Measurements from ENCODE around the gene PRKCE.

The PRKCE gene

GRCh38 chr2:46032161-46032813 lies 380.8 kb downstream of the PRKCE start:
- DNase-seq, result no peak

- no peak for DNase-seq
Measured at GRCh38 chr2:46032996-46033395, 381.5 kb downstream of the PRKCE start.

GRCh38 chr2:46034535-46034934 lies 383.1 kb downstream of the PRKCE start:
- DNase-seq, result no peak

DNA sequence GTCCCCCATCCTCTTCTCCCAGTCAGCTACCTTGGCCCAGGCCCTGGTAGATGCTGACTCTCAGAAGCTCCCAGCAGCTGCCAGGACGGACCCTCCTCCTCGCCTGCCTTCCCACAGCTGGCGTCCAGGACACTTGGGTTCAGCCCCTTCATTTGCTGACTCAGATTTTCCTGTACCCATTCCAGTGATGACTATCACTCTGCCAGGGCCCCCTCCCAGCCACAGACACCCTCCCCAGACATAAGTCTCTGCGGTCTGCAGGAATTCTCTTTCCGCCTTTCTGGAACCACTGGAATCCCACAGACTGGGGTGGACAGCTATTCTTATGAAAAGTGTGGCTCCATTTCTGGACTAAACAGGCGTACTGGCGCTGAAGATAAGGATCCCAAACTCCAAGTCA lies 385.5 kb downstream of the PRKCE start:
- DNase-seq, result no peak

DNA sequence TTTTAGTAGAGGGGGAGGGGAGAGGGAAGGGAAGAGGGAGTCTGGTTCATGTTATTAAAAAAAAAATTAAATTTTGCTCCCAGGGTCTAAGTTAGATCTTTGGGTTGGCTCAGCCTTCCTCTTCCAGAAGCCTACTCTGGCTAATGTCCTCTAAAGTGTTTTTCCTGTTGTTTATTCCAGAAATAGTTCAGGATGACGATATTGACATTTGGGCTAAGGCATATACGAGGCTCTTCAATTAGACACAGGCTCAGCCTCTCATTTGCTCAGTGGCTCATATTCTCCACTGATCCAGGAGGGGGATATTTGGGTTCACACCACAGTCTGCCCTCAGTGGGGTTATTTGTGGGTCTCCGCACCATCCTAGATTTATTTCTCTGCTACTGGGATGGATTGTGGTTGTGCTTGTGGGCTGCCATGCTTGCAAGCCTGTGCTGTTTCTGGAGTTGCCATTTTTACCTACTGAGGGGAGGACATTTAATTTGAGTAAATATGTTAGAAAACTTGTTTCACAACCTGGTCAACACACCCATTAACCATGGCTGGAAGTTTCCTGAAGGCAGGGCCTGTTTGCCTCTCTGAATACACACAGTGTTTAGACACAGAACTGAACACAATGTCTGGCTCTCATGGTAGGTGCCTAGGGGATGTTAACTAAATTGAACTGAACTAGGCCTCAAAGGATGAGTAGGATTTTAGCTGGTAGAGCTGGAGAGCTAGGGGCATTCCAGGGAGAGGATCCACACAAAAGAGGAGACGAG lies 388.2 kb downstream of the PRKCE start:
- no peak for DNase-seq

- DNase-seq, result no peak
Measured at GRCh38 chr2:46040563-46041155, 389.2 kb downstream of the PRKCE start.

GRCh38 chr2:46041434-46041833 lies 390.0 kb downstream of the PRKCE start:
- DNase-seq, result no peak

DNA sequence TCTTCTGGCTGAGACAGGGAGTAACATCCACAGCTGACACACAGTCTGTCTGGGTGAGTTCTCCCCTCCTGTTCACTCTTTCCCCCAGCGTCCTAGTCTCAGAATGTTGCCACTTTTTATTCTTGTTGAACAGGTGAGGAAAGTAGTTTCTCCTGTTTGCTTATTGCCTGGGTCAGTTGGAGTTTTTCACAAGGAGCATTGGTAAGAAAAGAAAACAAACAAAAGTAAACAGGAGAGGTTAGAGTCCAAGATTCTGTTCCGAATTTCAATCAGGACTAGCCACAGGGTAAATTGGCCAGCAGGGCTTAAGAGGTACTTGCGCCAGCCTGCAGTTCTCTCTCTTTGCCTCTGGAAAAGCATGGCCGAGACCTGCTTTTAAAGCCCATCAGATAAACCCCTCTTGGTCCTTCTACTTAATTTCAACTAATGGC lies 390.7 kb downstream of the PRKCE start:
- no peak for DNase-seq

- no peak for DNase-seq
Measured at GRCh38 chr2:46042711-46043110, 391.2 kb downstream of the PRKCE start.

GRCh38 chr2:46045888-46046287 lies 394.4 kb downstream of the PRKCE start:
- no peak for DNase-seq

- no peak for DNase-seq
Measured at GRCh38 chr2:46047290-46047689, 395.8 kb downstream of the PRKCE start.

GRCh38 chr2:46048693-46049092 lies 397.2 kb downstream of the PRKCE start:
- no peak for DNase-seq

- DNase-seq, result no peak
Measured at GRCh38 chr2:46050027-46050426, 398.6 kb downstream of the PRKCE start.

DNA sequence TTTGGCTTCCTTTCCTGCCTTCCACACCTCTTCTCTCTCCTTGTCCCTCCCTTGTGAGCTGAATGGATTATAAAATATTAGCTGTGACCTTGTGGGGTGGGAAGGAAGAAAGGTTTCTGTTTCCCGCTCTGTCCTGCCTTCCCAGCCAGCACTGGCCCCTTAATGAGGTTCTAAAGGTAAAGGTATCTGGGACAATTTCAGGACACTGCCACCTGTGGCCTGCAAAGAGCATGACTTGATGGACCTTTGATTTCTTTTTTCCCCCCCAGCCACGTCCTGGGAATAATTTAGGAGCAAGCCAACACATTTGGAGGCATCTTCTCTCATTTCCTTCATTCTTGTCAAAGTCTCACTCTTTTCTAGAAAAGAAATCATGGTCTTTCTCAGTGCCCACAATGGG lies 399.0 kb downstream of the PRKCE start:
- DNase-seq, result no peak

GRCh38 chr2:46051085-46051484 lies 399.6 kb downstream of the PRKCE start:
- no peak for DNase-seq

DNA sequence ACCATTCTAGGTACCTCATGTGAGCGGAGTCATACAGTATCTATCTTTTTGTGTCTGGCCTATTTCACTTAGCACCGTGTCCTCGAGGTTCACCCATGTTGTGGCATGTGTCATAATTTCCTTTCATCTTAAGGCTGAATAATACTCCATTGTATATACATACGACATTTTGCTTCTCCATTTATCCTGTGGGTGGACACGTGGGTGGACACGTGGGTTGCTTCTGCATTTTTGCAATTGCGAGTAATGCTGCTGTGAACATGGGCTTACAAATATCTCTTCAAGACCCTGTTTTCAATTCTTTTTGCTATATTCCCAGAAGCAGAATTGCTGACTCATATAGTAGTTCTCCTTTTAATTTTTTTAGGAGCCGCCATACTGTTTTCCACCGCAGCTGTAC lies 402.1 kb downstream of the PRKCE start:
- DNase-seq, result no peak

GRCh38 chr2:46056541-46056940 lies 405.1 kb downstream of the PRKCE start:
- DNase-seq, result no peak

- DNase-seq, result no peak
Measured at GRCh38 chr2:46058140-46058539, 406.7 kb downstream of the PRKCE start.

- DNase-seq, result no peak
Measured at GRCh38 chr2:46062637-46063412, 411.4 kb downstream of the PRKCE start.

DNA sequence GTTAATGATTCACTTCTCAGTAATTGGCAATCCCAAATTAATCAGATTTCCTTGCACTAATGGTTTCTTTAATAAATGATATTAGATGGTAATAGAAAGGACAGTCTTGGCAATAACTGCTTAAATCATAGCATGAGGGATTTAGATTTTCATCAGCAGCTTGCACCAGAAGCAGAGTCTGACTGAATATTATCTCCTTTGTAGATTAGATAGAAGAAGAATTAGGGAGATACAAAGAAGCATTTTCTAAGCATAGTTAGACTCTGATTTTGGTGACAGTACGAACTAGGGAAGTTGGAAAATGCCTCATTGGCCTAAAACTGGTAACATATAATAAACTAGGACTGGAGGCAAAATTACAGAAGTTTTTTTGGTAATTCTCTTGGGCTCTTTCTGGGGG lies 412.9 kb downstream of the PRKCE start:
- DNase-seq, result no peak

DNA sequence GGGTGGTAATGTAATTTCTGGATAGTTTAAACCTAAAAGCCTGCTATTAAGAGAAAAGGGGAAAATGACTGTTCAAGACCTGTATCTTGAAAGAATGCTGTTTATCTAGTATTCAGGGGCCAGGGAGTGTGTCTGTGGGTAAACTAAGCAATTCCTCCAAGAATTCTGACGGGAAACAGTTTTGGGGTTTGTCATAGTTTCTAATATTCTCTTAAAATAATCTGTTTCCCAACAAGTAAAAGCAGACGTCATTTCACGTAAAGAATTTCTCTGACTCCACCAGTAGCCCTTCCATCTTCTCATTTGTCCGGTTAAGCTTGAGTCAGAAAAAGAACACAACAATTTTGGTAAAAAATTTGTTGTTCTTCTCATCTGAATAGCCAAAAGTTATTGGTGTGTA lies 413.7 kb downstream of the PRKCE start:
- DNase-seq, result no peak

- no peak for DNase-seq
Measured at GRCh38 chr2:46066116-46066515, 414.6 kb downstream of the PRKCE start.

DNA sequence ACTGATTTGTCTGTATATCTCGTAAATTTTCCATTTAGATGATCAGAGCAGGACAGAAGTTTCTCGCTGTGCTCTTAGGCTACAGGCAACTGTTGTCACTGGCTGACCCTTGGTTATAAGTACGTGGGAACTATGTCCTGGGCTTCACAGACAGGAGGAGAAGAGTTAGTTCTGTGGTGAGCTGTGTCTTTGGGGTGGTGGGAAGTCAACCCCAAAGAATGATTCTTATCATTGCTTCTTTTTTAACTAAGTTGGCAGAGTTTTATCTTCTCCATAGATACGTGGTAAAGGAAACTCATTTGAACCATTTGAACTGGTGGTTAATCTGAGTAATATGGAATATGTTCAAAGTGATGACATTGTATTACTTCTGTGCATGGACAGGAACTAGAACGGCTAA lies 415.1 kb downstream of the PRKCE start:
- no peak for DNase-seq

GRCh38 chr2:46067062-46067461 lies 415.6 kb downstream of the PRKCE start:
- no peak for DNase-seq

Measured in GF-D8 (cell line).